AG09309 (cell line): ENCODE results near the gene ATP5MC3.

Experiments
- DNase-seq: peaks from one replicate; pipeline ENCODE4 v3.0.0-alpha.2; 2010; ENCODE audit warnings: low read depth
- H3K4me3 ChIP-seq: 2 replicates; pipeline ENCODE4 v1.5.1; 2011; ENCODE audit warnings: mild to moderate bottlenecking, low read depth, low read length, moderate library complexity; ENCODE audit not compliant: control insufficient read depth
- TF ChIP-seq, protein P1 (sequence below): IDR thresholded peaks from 2 replicates; pipeline ENCODE4 v1.5.1; 2011; ENCODE audit warnings: mild to moderate bottlenecking, low read depth, low read length, inconsistent platforms; ENCODE audit not compliant: insufficient read depth, control insufficient read depth; ENCODE audit errors: missing control alignments

ATP5MC3 gene

DNA sequence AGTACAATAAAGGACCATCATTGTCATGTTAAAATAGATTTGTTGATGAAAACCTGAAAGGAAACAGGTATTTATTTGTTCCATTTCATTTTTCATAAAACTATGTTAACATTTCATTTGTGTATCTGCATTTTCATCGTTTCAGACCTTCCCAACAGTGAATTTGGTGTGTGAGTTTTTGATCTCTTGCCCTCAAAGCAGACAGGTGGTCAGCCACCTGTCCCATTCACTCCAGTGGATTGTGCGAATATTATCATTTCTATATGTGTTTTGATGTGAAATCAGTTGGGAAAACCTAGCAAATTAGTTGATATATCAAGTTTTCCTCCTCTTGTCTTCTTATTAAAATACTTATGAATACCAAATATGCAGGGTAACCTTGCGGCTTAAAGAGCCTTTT, 25.4 kb upstream of the ATP5MC3 start:
- DNase-seq, result no peak
- H3K4me3 ChIP-seq, result no peak overlapping the region
- TF ChIP-seq, protein P1, sequence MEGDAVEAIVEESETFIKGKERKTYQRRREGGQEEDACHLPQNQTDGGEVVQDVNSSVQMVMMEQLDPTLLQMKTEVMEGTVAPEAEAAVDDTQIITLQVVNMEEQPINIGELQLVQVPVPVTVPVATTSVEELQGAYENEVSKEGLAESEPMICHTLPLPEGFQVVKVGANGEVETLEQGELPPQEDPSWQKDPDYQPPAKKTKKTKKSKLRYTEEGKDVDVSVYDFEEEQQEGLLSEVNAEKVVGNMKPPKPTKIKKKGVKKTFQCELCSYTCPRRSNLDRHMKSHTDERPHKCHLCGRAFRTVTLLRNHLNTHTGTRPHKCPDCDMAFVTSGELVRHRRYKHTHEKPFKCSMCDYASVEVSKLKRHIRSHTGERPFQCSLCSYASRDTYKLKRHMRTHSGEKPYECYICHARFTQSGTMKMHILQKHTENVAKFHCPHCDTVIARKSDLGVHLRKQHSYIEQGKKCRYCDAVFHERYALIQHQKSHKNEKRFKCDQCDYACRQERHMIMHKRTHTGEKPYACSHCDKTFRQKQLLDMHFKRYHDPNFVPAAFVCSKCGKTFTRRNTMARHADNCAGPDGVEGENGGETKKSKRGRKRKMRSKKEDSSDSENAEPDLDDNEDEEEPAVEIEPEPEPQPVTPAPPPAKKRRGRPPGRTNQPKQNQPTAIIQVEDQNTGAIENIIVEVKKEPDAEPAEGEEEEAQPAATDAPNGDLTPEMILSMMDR, result no peak

GRCh38 chr2:175205523-175205922, 24.0 kb upstream of the ATP5MC3 start:
- DNase-seq, result no peak
- no peak overlapping the region for H3K4me3 ChIP-seq
- TF ChIP-seq, protein P1, result no peak

DNA sequence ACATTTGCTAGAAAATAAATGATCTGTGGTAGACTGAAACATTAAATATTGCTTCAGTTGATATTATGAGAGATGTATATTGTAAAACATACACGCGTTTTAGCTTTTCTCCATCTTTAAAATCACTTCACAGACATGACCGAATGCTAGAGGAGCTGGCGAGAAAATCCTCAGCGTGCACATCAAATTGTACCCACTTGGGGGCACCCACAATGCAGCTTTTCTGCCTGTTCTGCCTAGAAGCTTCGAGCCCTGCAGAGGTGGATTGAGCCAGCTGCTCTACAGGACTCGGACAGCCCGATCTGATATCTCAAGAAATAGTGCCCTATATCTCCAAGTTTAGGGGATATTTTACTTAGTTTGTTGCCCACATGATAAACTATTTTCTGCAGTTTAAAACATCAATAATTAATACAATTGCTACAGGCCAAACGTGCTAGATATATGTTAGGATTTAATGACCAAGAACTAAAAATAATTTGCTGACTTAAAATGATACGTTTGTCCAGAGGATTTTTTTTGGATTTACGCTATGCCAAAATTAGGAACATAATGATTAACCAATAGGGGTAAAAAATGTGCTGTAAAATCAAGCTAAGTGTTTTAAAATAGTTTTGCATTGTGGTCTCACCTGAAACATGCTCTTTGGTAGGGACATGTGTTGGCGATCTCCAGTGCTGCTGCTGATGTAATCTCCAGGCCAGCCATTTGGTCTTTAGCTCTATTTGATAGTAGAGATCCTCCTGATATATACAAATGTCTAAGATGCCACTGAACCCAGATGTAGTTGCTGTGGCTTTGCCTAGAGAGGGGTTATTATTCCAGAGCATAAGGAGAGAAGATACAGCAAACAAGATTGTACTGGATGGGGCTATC, 22.3 kb upstream of the ATP5MC3 start:
- no peak for DNase-seq
- TF ChIP-seq, protein P1, result peak; percentile 64
- no peak overlapping the region for H3K4me3 ChIP-seq

GRCh38 chr2:175195012-175195411, 13.5 kb upstream of the ATP5MC3 start:
- no peak for DNase-seq
- TF ChIP-seq, protein P1, result no peak
- H3K4me3 ChIP-seq, result no peak overlapping the region

- TF ChIP-seq, protein P1, result no peak
- no peak overlapping the region for H3K4me3 ChIP-seq
- DNase-seq, result no peak
Observed at GRCh38 chr2:175188761-175189160, 7.3 kb upstream of the ATP5MC3 start.

DNA sequence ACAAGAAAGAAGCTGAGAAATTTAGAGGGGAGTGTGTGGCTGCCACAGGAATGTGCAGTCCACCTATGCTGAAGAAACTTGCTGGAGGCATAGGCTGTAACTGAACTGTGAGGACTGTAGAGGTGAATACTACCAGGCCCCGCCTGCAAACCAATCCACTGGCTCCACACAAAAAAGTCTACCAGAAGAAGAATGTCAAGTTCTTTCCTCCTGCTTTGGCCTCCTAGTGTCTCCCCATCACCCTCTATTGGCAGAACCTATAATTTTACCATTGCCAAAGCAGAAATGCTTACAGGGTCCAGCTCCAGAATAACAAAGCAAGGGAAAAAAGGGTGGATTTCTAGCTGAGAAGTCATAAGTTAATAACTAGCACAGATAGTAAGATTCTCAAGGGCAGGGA, 5.9 kb upstream of the ATP5MC3 start:
- DNase-seq, result no peak
- no peak overlapping the region for H3K4me3 ChIP-seq
- TF ChIP-seq, protein P1, result peak; percentile 44
